Stomach (tissue), 4 donors: Measurements from ENCODE around the gene NEU2.

ENCODE experiments used
- EP300 ChIP-seq: sonication (generic); formaldehyde crosslinking; IDR thresholded peaks from one replicate; pipeline ENCODE4 v1.6.1; 2017; ENCODE audit warnings: antibody characterized with exemption
- POLR2A ChIP-seq, 4 donors: fragments of 450-650 bp; IDR thresholded peaks; one replicate each; pipeline ENCODE4 v1.6.1; 2016; ENCODE audit warnings: antibody characterized with exemption in 4 of 4, control low read depth in 2 of 4, mild to moderate bottlenecking in 1 of 4, moderate library complexity in 1 of 4
- POLR2AphosphoS5 ChIP-seq, 3 donors: sonication (generic); formaldehyde crosslinking; IDR thresholded peaks; one replicate each; pipeline ENCODE4 v1.6.1; 2016; ENCODE audit warnings: antibody characterized with exemption in 3 of 3
- TF ChIP-seq, protein P1 (sequence below), 7 experiments: fragments of 450-650 bp in 4 of 7; fragments of 200-600 bp in 3 of 7; sonication (generic) in 3 of 7; IDR thresholded peaks; one replicate each; pipeline ENCODE4 v1.5.1; 2016 to 2019; ENCODE audit warnings: antibody characterized with exemption in 7 of 7, control low read depth in 2 of 7, mild to moderate bottlenecking in 1 of 7

DNA sequence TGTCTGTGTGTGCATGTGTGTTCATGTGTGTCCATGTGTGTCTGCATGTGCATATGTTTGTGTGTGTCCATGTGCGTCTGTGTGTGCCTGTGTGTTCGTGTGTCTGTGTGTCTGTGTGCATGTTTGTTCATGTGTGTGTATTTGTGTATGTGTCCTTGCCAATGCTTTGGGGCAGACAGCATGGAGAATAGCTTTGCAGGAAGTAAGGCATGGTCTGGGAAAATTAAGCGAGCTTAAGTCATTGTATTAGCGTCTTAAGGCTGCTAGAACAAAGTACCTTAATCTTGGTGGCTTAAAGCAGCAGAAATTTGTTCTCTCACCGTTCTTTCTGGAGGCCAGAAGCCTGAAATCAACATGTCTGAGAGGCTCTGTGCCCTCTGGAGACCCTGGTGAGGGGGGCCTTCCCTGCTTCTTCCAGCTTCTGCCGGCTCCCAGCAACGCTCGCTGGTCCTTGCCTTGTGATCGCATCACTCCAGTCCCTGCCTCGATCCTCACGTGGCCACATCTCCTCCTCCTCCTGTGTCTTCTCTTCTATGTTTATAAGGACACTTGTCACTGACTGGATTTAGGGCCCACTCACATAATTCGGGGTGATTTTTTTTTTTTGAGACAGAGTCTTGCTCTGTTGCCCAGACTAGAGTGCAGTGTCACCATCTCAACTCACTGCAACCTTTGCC is 3.8 kb downstream of the NEU2 start:
- TF ChIP-seq, protein P1, sequence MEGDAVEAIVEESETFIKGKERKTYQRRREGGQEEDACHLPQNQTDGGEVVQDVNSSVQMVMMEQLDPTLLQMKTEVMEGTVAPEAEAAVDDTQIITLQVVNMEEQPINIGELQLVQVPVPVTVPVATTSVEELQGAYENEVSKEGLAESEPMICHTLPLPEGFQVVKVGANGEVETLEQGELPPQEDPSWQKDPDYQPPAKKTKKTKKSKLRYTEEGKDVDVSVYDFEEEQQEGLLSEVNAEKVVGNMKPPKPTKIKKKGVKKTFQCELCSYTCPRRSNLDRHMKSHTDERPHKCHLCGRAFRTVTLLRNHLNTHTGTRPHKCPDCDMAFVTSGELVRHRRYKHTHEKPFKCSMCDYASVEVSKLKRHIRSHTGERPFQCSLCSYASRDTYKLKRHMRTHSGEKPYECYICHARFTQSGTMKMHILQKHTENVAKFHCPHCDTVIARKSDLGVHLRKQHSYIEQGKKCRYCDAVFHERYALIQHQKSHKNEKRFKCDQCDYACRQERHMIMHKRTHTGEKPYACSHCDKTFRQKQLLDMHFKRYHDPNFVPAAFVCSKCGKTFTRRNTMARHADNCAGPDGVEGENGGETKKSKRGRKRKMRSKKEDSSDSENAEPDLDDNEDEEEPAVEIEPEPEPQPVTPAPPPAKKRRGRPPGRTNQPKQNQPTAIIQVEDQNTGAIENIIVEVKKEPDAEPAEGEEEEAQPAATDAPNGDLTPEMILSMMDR (IDR thresholded peaks at IDR 0.05): no peak
- TF ChIP-seq POLR2A (IDR thresholded peaks at IDR 0.05): no peak
- no peak for TF ChIP-seq POLR2AphosphoS5 (IDR thresholded peaks at IDR 0.05)
- no peak for TF ChIP-seq EP300
